T-helper 2 cell treated with Interferon-gamma antibody and Interleukin-4, amounts not matched to agents 5 μg/mL and 100 μg/mL, for 36 hours (primary cell): ENCODE results near the gene THBS4.

Experiments
- DNase-seq: peaks from one replicate; pipeline ENCODE4 v3.0.0; 2021; ENCODE audit warnings: low spot score
- H3K27ac Mint-ChIP-seq: one replicate; pipeline ENCODE4 v1.8.0; 2021; ENCODE audit warnings: mild to moderate bottlenecking, mixed read lengths
- H3K27me3 Mint-ChIP-seq: one replicate; pipeline ENCODE4 v1.8.0; 2021; ENCODE audit warnings: low read depth, mixed read lengths
- H3K36me3 Mint-ChIP-seq: one replicate; pipeline ENCODE4 v1.8.0; 2021; ENCODE audit warnings: low read depth, mixed read lengths
- H3K4me1 Mint-ChIP-seq: one replicate; pipeline ENCODE4 v1.8.0; 2021; ENCODE audit warnings: low read depth, mixed read lengths
- H3K4me3 Mint-ChIP-seq: one replicate; pipeline ENCODE4 v1.8.0; 2022; ENCODE audit warnings: mild to moderate bottlenecking, moderate library complexity, mixed read lengths
- H3K9me3 Mint-ChIP-seq: one replicate; pipeline ENCODE4 v1.8.0; 2021; ENCODE audit warnings: mixed read lengths

The THBS4 gene

DNA sequence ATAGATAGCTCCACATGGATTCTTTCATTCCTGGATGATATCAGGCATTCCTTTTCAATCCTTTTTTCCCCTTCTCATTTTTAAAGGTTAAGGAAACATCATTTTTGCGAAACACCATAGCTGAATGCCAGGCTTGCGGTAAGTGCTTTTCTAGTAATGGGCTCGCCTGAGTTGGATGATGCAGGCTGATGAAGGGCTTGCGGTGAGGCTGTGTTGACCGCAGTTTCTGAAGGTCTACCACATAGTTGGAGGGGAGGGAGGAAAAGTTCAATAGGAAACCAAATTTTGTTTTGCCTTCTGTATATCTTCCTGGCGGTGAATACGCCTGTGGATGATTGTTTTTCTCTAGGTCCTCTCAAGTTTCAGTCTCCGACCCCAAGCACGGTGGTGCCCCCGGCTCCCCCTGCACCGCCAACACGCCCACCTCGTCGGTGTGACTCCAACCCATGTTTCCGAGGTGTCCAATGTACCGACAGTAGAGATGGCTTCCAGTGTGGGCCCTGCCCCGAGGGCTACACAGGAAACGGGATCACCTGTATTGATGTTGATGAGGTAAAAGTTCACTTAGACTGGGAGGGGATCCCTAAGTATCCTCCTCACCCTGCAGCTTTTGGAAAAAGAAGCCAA is 24.3 kb downstream of the THBS4 start:
- Mint-ChIP-seq H3K27me3 (no peaks in the 10 kb centered on the region), H3K9me3 (no peaks in the 10 kb centered on the region), H3K36me3 (no peaks in the 10 kb centered on the region), H3K4me3 (no peak overlapping the region), H3K4me1 (peaks cover 5% of the 10 kb centered on the region), H3K27ac (no peak overlapping the region)
- no peak for DNase-seq

- no peak for DNase-seq
- H3K9me3 Mint-ChIP-seq: no peaks in the 10 kb centered on the region
- H3K27ac Mint-ChIP-seq: no peak overlapping the region
- H3K27me3 Mint-ChIP-seq: no peaks in the 10 kb centered on the region
- H3K4me3 Mint-ChIP-seq: no peak overlapping the region
- H3K4me1 Mint-ChIP-seq: peaks cover 5% of the 10 kb centered on the region
- no peaks in the 10 kb centered on the region for H3K36me3 Mint-ChIP-seq
Measured at GRCh38 chr5:80060966-80061365, 25.8 kb downstream of the THBS4 start.

DNA sequence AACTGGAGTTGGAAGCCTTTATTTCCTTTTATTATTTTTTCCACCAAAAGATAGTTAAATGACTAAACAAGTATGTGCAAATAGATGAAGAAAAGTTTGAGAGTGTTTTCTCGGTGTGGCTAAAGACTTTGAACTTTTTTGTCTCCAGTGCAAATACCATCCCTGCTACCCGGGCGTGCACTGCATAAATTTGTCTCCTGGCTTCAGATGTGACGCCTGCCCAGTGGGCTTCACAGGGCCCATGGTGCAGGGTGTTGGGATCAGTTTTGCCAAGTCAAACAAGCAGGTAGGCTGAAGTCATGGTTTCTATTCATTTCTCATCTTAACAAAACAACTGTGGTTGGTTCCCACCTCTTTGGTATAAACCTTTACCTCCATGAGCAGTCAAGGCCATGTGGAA is 26.4 kb downstream of the THBS4 start:
- Mint-ChIP-seq H3K4me1 (peaks cover 5% of the 10 kb centered on the region), H3K9me3 (no peaks in the 10 kb centered on the region), H3K27ac (no peak overlapping the region), H3K4me3 (no peak overlapping the region), H3K27me3 (no peaks in the 10 kb centered on the region), H3K36me3 (no peaks in the 10 kb centered on the region)
- DNase-seq: no peak

- Mint-ChIP-seq H3K27ac (no peak overlapping the region), H3K27me3 (no peaks in the 10 kb centered on the region), H3K36me3 (no peaks in the 10 kb centered on the region), H3K4me3 (no peak overlapping the region), H3K9me3 (no peaks in the 10 kb centered on the region), H3K4me1 (peaks cover 5% of the 10 kb centered on the region)
- no peak for DNase-seq
Measured at GRCh38 chr5:80064124-80064523, 29.0 kb downstream of the THBS4 start.

DNA sequence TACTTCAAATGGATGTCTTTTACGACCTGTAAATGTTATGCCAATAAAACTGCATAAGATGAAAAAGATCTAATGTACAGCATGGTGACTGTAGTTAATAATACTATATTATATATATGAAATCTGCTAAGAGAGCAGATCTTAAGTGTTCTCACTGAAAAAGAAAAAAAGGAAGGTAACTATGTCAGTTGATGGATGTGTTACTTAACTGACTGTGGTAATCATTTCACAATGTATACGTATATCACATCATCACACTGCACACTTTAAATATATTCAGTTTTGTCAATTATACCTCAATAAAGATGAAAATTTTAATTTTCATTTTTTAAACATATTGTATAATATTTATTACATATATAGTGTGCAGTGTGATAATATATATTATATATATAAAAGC is 31.9 kb downstream of the THBS4 start:
- Mint-ChIP-seq H3K27ac (no peak overlapping the region), H3K4me1 (peaks cover 14% of the 10 kb centered on the region), H3K36me3 (no peaks in the 10 kb centered on the region)

GRCh38 chr5:80067531-80068245 is 32.5 kb downstream of the THBS4 start:
- Mint-ChIP-seq H3K27me3 (no peaks in the 10 kb centered on the region), H3K27ac (no peak overlapping the region), H3K4me1 (peaks cover 14% of the 10 kb centered on the region), H3K9me3 (no peaks in the 10 kb centered on the region), H3K4me3 (no peak overlapping the region), H3K36me3 (no peaks in the 10 kb centered on the region)
- no peak for DNase-seq

More for the DNA sequence above, 31.9 kb downstream of the THBS4 start:
- Mint-ChIP-seq H3K4me3 (no peak overlapping the region), H3K27me3 (no peaks in the 10 kb centered on the region), H3K9me3 (no peaks in the 10 kb centered on the region)
- no peak for DNase-seq

DNA sequence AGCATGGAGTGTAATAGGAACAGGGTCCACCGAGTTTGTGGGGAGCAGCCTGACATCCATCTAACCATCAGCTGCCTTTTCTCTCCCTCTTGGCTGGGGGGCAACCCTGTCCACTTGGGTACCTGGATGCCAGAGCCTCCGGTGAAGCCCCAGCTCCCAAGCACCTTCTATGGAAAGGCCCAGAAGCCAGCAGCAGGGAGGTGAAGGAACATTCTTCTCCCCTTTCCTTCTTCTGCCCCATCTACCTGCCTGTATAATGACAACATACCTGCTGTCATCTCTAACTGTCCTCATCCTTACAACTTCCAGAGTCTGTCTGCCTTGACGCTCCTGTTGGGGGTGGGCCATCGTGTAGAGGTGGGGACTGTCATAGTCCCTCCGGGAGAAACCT is 33.1 kb downstream of the THBS4 start:
- Mint-ChIP-seq H3K9me3 (no peaks in the 10 kb centered on the region), H3K4me3 (no peak overlapping the region), H3K27me3 (no peaks in the 10 kb centered on the region), H3K36me3 (no peaks in the 10 kb centered on the region), H3K27ac (no peak overlapping the region), H3K4me1 (peaks cover 14% of the 10 kb centered on the region)
- no peak for DNase-seq

GRCh38 chr5:80068775-80069174 is 33.6 kb downstream of the THBS4 start:
- no peaks in the 10 kb centered on the region for H3K36me3 Mint-ChIP-seq
- peaks cover 14% of the 10 kb centered on the region for H3K4me1 Mint-ChIP-seq
- no peak overlapping the region for H3K4me3 Mint-ChIP-seq
- no peaks in the 10 kb centered on the region for H3K9me3 Mint-ChIP-seq
- H3K27me3 Mint-ChIP-seq: no peaks in the 10 kb centered on the region
- no peak for DNase-seq
- no peak overlapping the region for H3K27ac Mint-ChIP-seq

DNA sequence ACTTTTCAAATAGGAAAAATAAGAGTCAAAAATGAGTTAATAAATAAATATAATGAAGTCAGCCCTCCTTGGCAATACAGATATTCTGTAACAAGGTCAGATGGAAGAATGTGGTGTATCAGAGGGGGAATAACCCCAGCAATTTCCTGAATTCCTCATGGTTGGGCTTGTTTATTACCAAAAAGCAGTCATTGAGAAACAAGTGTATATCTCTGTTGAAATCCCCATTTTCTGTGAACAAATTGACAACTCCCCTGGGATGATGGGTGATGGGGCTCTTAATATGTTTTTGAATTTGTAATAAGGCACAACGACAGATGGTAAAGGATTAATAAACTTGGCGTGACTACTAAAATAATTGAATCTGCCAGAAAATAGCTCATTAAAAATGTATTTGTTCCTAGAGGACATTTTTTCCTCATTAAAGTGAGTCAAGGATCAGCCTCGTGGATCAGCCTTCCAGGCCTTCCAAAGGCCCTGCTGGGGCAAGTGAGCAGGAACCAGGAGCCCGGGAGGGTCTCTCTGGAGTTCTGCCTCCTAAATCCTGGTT is 34.2 kb downstream of the THBS4 start:
- Mint-ChIP-seq H3K4me3 (no peak overlapping the region), H3K36me3 (no peaks in the 10 kb centered on the region), H3K27ac (no peak overlapping the region), H3K27me3 (no peaks in the 10 kb centered on the region), H3K4me1 (peaks cover 14% of the 10 kb centered on the region), H3K9me3 (no peaks in the 10 kb centered on the region)
- DNase-seq: no peak

DNA sequence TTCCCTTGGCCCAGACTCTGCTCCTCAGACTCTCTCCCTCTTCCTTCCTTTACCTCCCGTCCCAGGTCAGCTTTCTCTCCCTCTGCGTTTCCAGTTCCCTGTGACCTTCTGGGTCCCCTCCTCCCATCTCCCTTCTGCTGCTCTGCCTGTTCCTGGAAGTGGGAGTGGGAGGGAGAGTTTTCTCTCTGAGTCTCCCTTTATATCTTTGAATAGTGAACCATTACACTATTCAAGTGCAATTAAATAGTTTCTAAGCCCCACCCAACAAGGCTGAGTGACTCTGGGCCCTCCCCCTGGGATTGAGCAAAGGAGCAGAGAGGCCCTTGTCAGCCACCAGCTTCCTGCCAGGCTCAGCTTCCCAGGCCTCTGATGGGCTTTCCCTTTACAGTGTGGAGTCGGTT is 34.8 kb downstream of the THBS4 start:
- Mint-ChIP-seq H3K36me3 (no peaks in the 10 kb centered on the region), H3K9me3 (no peaks in the 10 kb centered on the region), H3K4me1 (peaks cover 14% of the 10 kb centered on the region), H3K4me3 (no peak overlapping the region), H3K27me3 (no peaks in the 10 kb centered on the region), H3K27ac (peak overlapping the region; percentile 58)
- DNase-seq: no peak

DNA sequence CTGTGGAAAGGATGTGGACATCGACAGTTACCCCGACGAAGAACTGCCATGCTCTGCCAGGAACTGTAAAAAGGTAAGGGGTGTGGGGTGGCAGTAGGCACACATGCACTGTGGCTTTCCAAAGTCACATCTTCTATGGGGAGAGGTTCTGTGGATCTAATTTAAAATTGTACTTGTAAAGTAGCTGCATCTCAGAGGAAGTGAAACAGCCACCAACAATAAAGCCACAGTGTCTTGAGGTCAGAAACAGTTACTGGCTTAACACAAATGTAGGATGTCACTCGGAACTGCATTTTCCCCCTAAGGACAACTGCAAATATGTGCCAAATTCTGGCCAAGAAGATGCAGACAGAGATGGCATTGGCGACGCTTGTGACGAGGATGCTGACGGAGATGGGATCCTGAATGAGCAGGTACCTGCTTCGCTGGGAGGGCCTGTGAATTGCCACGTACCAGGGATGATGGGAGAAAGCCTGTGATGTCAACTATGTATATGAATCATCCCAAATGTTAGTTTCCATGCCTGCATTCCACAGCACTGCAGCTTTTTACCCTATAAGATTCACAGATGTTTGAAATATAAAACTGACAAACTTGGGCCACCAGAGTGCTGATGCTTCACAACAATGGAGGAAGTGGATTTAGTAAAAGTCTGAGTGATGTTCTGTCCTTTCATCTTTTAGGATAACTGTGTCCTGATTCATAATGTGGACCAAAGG is 35.3 kb downstream of the THBS4 start:
- Mint-ChIP-seq H3K4me1 (peaks cover 14% of the 10 kb centered on the region), H3K27ac (no peak overlapping the region)
- no peak for DNase-seq

DNA sequence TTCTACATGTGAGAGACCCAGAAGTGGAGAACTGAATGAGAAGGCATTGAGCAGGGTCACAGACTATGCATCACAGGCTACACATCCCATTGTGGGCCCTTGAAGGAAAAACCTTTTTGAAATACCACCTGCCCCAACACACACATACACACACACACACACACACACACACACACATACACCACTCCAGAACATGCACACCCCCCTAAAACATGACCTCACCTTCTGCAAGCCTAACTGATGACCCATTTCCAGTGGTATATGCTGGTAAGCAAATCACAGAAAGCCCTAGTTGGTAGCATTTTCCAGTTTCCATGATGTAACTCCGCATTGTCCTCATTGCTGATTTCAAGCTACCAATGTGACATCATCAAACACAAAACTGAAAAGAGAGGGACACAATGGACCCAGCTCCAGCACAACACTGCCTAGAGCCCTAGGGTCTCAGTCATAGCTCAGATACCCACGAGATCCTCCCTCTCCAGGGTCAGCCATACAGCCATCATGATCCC is 36.4 kb downstream of the THBS4 start:
- Mint-ChIP-seq H3K27ac (no peak overlapping the region), H3K4me1 (peaks cover 14% of the 10 kb centered on the region), H3K9me3 (no peaks in the 10 kb centered on the region), H3K4me3 (no peak overlapping the region), H3K27me3 (no peaks in the 10 kb centered on the region), H3K36me3 (no peaks in the 10 kb centered on the region)
- no peak for DNase-seq

More for the DNA sequence above, 35.3 kb downstream of the THBS4 start:
- no peaks in the 10 kb centered on the region for H3K36me3 Mint-ChIP-seq
- no peak overlapping the region for H3K4me3 Mint-ChIP-seq
- H3K27me3 Mint-ChIP-seq: no peaks in the 10 kb centered on the region
- H3K9me3 Mint-ChIP-seq: no peaks in the 10 kb centered on the region

- no peak for DNase-seq
- Mint-ChIP-seq H3K27ac (no peak overlapping the region), H3K4me1 (peaks cover 14% of the 10 kb centered on the region), H3K9me3 (no peaks in the 10 kb centered on the region), H3K36me3 (no peaks in the 10 kb centered on the region), H3K4me3 (no peak overlapping the region), H3K27me3 (no peaks in the 10 kb centered on the region)
Measured at GRCh38 chr5:80072103-80073073, 37.2 kb downstream of the THBS4 start.
